B cell (primary cell): Measurements from ENCODE around the gene TTC9. TPM values are rescaled to one million over a fixed set of nuclear protein-coding genes. Genes with fewer than 3 reads are reported as not detected.

Source experiments
- ATAC-seq: fragments of 200-7000 bp; cut with Tn5 transposase; one replicate; pipeline ENCODE4 v1.10.0; 2021; ENCODE audit warnings: low read depth, mild to moderate bottlenecking, moderate number of reproducible peaks, moderate library complexity
- CTCF ChIA-PET: fragments of 350-600 bp; sonication (Branson Sonifier 250); formaldehyde crosslinking; loops from one replicate; lab custom pipeline; 2021; ENCODE audit warnings: antibody characterized with exemption, inconsistent platforms; lab: Charles Lee
- POLR2A ChIA-PET: fragments of 350-600 bp; sonication (Branson Sonifier 250); formaldehyde crosslinking; loops from one replicate; lab custom pipeline; 2021; ENCODE audit warnings: antibody characterized with exemption; lab: Charles Lee
- DNase-seq: peaks from one replicate; pipeline ENCODE4 v3.0.0; 2013
- H2AFZ ChIP-seq: 2 replicates; pipeline ENCODE4 v1.6.1; 2012; ENCODE audit warnings: mild to moderate bottlenecking, low read depth, low read length; ENCODE audit not compliant: insufficient read depth, poor library complexity, severe bottlenecking
- H3K27ac ChIP-seq, 2 donors: 1 replicate in 1 of 2; 2 replicates in 1 of 2; pipeline ENCODE4 v1.5.1; 2012 to 2013; ENCODE audit warnings: low read length in 2 of 2, mild to moderate bottlenecking in 2 of 2, moderate library complexity in 1 of 2
- H3K27me3 ChIP-seq, 4 experiments: fragments of 200-600 bp in 1 of 4; sonication (generic) in 1 of 4; replicated peaks in 1 of 4; 1 replicate in 2 of 4; 2 replicates in 2 of 4; pipeline versions ENCODE4 v1.6.1 to v1.7.0; 2013 to 2016; ENCODE audit warnings: low read length in 3 of 4, mild to moderate bottlenecking in 2 of 4, mixed read lengths in 1 of 4, moderate library complexity in 1 of 4; ENCODE audit not compliant: insufficient read depth in 4 of 4, control insufficient read depth in 3 of 4; ENCODE audit errors: control extremely low read depth in 1 of 4
- H3K36me3 ChIP-seq, 2 experiments: replicated peaks in 1 of 2; 1 replicate in 1 of 2; 2 replicates in 1 of 2; pipeline versions ENCODE4 v1.6.1 to v1.7.1; 2013; ENCODE audit warnings: low read length in 1 of 2; ENCODE audit not compliant: insufficient read depth in 2 of 2, control insufficient read depth in 1 of 2; ENCODE audit errors: control extremely low read depth in 1 of 2, extremely low read depth in 1 of 2
- H3K4me1 ChIP-seq, 2 donors: fragments of 200-600 bp in 1 of 2; sonication (generic) in 1 of 2; 1 replicate in 1 of 2; 2 replicates in 1 of 2; pipeline versions ENCODE4 v1.5.1 to v1.6.1; 2013 to 2017; ENCODE audit warnings: low read length in 2 of 2; ENCODE audit not compliant: control insufficient read depth in 2 of 2, insufficient read depth in 2 of 2
- H3K4me2 ChIP-seq: replicated peaks from 2 replicates; pipeline ENCODE3; 2012; ENCODE audit warnings: mild to moderate bottlenecking, low read depth, low read length; ENCODE audit not compliant: poor library complexity, severe bottlenecking
- H3K4me3 ChIP-seq, 5 experiments: fragments of 200-600 bp in 1 of 5; sonication (generic) in 1 of 5; 1 replicate in 3 of 5; 2 replicates in 2 of 5; pipeline versions ENCODE4 v1.5.1 to v1.7.0; 2011 to 2016; ENCODE audit warnings: low read length in 4 of 5, mild to moderate bottlenecking in 4 of 5, low read depth in 2 of 5, control low read depth in 1 of 5, moderate library complexity in 1 of 5; ENCODE audit not compliant: insufficient read depth in 1 of 5; ENCODE audit errors: control extremely low read depth in 1 of 5, extremely low read depth in 1 of 5
- H3K79me2 ChIP-seq: fragments of 200-600 bp; sonication (generic); one replicate; pipeline ENCODE4 v1.6.0; 2016; ENCODE audit warnings: low read length; ENCODE audit not compliant: control insufficient read depth, insufficient read depth
- H3K9ac ChIP-seq: fragments of 200-600 bp; sonication (generic); 2 replicates; pipeline ENCODE4 v1.6.1; 2017; ENCODE audit warnings: mild to moderate bottlenecking, low read length, moderate library complexity
- H3K9me3 ChIP-seq, 3 donors: one replicate each; pipeline versions ENCODE4 v1.6.1 to v1.7.1; 2013; ENCODE audit warnings: low read length in 2 of 3; ENCODE audit not compliant: control insufficient read depth in 2 of 3, insufficient read depth in 1 of 3; ENCODE audit errors: control extremely low read depth in 1 of 3
- H4K20me1 ChIP-seq: 2 replicates; pipeline ENCODE4 v1.6.0; 2012; ENCODE audit warnings: mild to moderate bottlenecking, low read length; ENCODE audit not compliant: insufficient read depth, control insufficient read depth, poor library complexity, severe bottlenecking
- H3K27ac Mint-ChIP-seq: one replicate; pipeline ENCODE4 v1.8.0; 2021; ENCODE audit warnings: mixed read lengths
- H3K27me3 Mint-ChIP-seq: one replicate; pipeline ENCODE4 v1.8.0; 2021; ENCODE audit warnings: mixed read lengths
- H3K4me1 Mint-ChIP-seq: one replicate; pipeline ENCODE4 v1.8.0; 2021; ENCODE audit warnings: mixed read lengths
- H3K4me3 Mint-ChIP-seq: one replicate; pipeline ENCODE4 v1.8.0; 2021; ENCODE audit warnings: mixed read lengths
- H3K9me3 Mint-ChIP-seq: one replicate; pipeline ENCODE4 v1.8.0; 2022; ENCODE audit warnings: mixed read lengths; ENCODE audit not compliant: insufficient read depth
- CTCF ChIP-seq: fragments of 200-600 bp; IDR thresholded peaks from one replicate; pipeline ENCODE4 v1.8.0; 2022; ENCODE audit warnings: antibody characterized with exemption, mild to moderate bottlenecking
- EZH2 ChIP-seq: IDR thresholded peaks from 2 replicates; pipeline ENCODE4 v1.6.1; 2012; ENCODE audit warnings: borderline replicate concordance, low read depth, mild to moderate bottlenecking, moderate library complexity, low read length; ENCODE audit not compliant: insufficient read depth, poor library complexity, severe bottlenecking
- WGBS: methylation state at CpG from one replicate; pipeline ENCODE4 v1.1.5; 2013; ENCODE audit warnings: missing lambda C conversion rate; ENCODE audit not compliant: insufficient coverage; 5-methylcytosine and 5-hydroxymethylcytosine counted together
- intact Hi-C: fragments of 100-400 bp; cut with micrococcal nuclease; formaldehyde crosslinking; loops from one replicate; pipeline ENCODE4 v1.10.0; 2022
- polyA plus RNA-seq: library from polyadenylated mRNA; depleted of rRNA; stranded (reverse); fragments of >200 nt; gene quantifications from 2 replicates; pipeline ENCODE4 v1.2.3, GENCODE V29; 2012
- total RNA-seq, 2 donors: library from RNA; stranded (reverse); fragments of 120-200 nt in 1 of 2; gene quantifications; 1 replicate in 1 of 2; 2 replicates in 1 of 2; pipeline versions ENCODE4 v1.2.3 to v1.2.4, GENCODE V29; 2013 to 2022

TTC9 gene
- total and polyA plus RNA-seq, 2 donors (not counting 1 experiment from before 2014, with no cell fraction given) = 15.3 to 16.3 TPM

DNA sequence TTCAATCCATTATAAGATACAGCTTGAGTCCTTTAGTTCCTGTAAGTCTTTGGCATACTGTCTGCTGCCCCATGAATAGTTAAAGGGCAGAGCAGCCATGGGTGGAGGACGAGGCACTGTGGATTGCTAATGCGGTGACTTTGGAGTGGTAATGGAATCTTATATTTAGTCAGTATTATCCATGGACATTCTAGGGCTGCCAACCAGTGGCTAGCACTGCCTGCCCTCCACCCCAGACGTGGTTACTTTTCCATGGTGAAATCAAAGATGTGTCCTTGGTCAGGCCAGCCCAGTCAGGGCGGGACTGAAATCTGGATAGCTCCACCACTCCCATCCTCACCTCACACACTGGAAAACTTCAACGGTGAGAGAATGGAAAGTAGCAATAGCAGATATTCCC lies 2.3 kb downstream of the TTC9 start:
- ChIA-PET POLR2A (interaction anchor here (0.7 to 1.7 kb wide), 3 partner anchors 11 to 21 kb away, joined by 3 to 5 read pairs (median 4); no protein-coding TSS in a partner anchor), CTCF (interaction anchor here (1.3 to 1.7 kb wide), 5 partner anchors 8 to 174 kb away, joined by 3 to 6 read pairs (median 4); no protein-coding TSS in a partner anchor)
- Histone ChIP-seq H3K27me3 (no peaks in the 10 kb centered on the region), H3K4me2 (peak overlapping the region; percentile 93), H3K79me2 (peaks cover 95% of the 10 kb centered on the region), H3K4me1 (peaks cover 58 to 60% of the 10 kb centered on the region in 2 donors), H3K9ac (peak overlapping the region; percentile 90), H3K36me3 (peaks cover 0 to 21% of the 10 kb centered on the region in 2 experiments), H3K4me3 (peak overlapping the region; percentile 82 to 89 (median 85)), H4K20me1 (peaks cover 25% of the 10 kb centered on the region), H3K9me3 (no peaks in the 10 kb centered on the region), H2AFZ (peak overlapping the region; percentile 74), H3K27ac (peak overlapping the region; percentile 63 to 88)
- H3K27me3 Mint-ChIP-seq = no peaks in the 10 kb centered on the region
- intact Hi-C loops = loop anchor here (1.0 to 5.0 kb wide), 4 partner anchors 17 to 173 kb away; partner anchors contain the start of gene MED6
- ATAC-seq (no peak), DNase-seq (no peak)
- H3K27ac Mint-ChIP-seq = peak overlapping the region; percentile 90
- TF ChIP-seq CTCF (no peak), EZH2 (no peak)
- H3K9me3 Mint-ChIP-seq = no peaks in the 10 kb centered on the region
- peaks cover 73% of the 10 kb centered on the region for H3K4me1 Mint-ChIP-seq
- 85% methylated on average over 2 of the region's 5 CpGs for WGBS
- H3K4me3 Mint-ChIP-seq = peak overlapping the region; percentile 88

GRCh38 chr14:70645892-70646291 lies 4.2 kb downstream of the TTC9 start:
- no peak overlapping the region for H3K9ac ChIP-seq
- DNase-seq (no peak), ATAC-seq (no peak)
- no peaks in the 10 kb centered on the region for H3K27me3 Mint-ChIP-seq
- intact Hi-C loops = no loop called here
- peak overlapping the region; percentile 23 for H3K4me3 Mint-ChIP-seq
- peak overlapping the region; percentile 83 for H3K27ac Mint-ChIP-seq
- ChIA-PET POLR2A (interaction anchor here (0.6 to 1.6 kb wide), 3 partner anchors 9 to 859 kb away, joined by 4 to 5 read pairs (median 5); no protein-coding TSS in a partner anchor), CTCF (interaction anchor here (0.8 to 1.6 kb wide), 6 partner anchors 9 to 172 kb away, joined by 3 to 9 read pairs (median 4); no protein-coding TSS in a partner anchor)
- H3K9me3 Mint-ChIP-seq = no peaks in the 10 kb centered on the region
- H3K4me1 ChIP-seq = peaks cover 46 to 51% of the 10 kb centered on the region in 2 donors
- H3K9me3 ChIP-seq = no peaks in the 10 kb centered on the region
- peaks cover 96% of the 10 kb centered on the region for H3K79me2 ChIP-seq
- peak overlapping the region; percentile 44 for H3K4me2 ChIP-seq
- H3K27ac ChIP-seq = peak overlapping the region; percentile 21 to 51
- no peak overlapping the region for H2AFZ ChIP-seq
- peaks cover 25% of the 10 kb centered on the region for H4K20me1 ChIP-seq
- H3K36me3 ChIP-seq = peaks cover 0 to 35% of the 10 kb centered on the region in 2 experiments
- H3K4me3 ChIP-seq = no peak overlapping the region
- no peak for TF ChIP-seq CTCF
- no peaks in the 10 kb centered on the region for H3K27me3 ChIP-seq
- 99% methylated on average over 6 of the region's 6 CpGs for WGBS
- peaks cover 75% of the 10 kb centered on the region for H3K4me1 Mint-ChIP-seq
